Hepatocyte (in vitro differentiated cells): ENCODE data around the gene USP43. TPM values are rescaled to one million over a fixed set of nuclear protein-coding genes. Genes with fewer than 3 reads are reported as not detected.
A peak's percentile ranks its signal among the peaks of the same experiment; 100 is the strongest.

ENCODE experiments used
- DNase-seq: peaks from one replicate; pipeline ENCODE4 v3.0.0-alpha.2; 2016; ENCODE audit warnings: low spot score
- H2AFZ ChIP-seq: fragments of 200-600 bp; sonication (generic); 2 replicates; pipeline ENCODE4 v1.6.0; 2016; ENCODE audit warnings: antibody characterized with exemption, mild to moderate bottlenecking
- H3K27ac ChIP-seq: fragments of 200-600 bp; sonication (generic); 2 replicates; pipeline ENCODE4 v1.5.1; 2016; ENCODE audit warnings: mild to moderate bottlenecking
- H3K27me3 ChIP-seq: fragments of 200-600 bp; sonication (generic); 2 replicates; pipeline ENCODE4 v1.6.1; 2016
- H3K36me3 ChIP-seq: fragments of 200-600 bp; sonication (generic); replicated peaks from 2 replicates; pipeline ENCODE4 v1.5.1; 2016; ENCODE audit warnings: low read depth; ENCODE audit not compliant: insufficient read depth
- H3K4me1 ChIP-seq: fragments of 200-600 bp; sonication (generic); 2 replicates; pipeline ENCODE4 v1.5.1; 2016; ENCODE audit warnings: mild to moderate bottlenecking, moderate library complexity; ENCODE audit not compliant: insufficient read depth
- H3K4me2 ChIP-seq: fragments of 200-600 bp; sonication (generic); 2 replicates; pipeline ENCODE4 v1.6.0; 2016
- H3K4me3 ChIP-seq: fragments of 200-600 bp; sonication (generic); 2 replicates; pipeline ENCODE4 v1.5.1; 2016; ENCODE audit warnings: mild to moderate bottlenecking
- H3K79me2 ChIP-seq: fragments of 200-600 bp; sonication (generic); 2 replicates; pipeline ENCODE4 v1.6.0; 2017; ENCODE audit warnings: mild to moderate bottlenecking
- H3K9me2 ChIP-seq: fragments of 200-600 bp; sonication (generic); replicated peaks from 2 replicates; pipeline ENCODE4 v1.6.0; 2017; ENCODE audit warnings: mild to moderate bottlenecking; ENCODE audit not compliant: insufficient read depth
- H3K9me3 ChIP-seq: fragments of 200-600 bp; sonication (generic); 2 replicates; pipeline ENCODE4 v1.5.1; 2016; ENCODE audit warnings: low read depth, mild to moderate bottlenecking
- H4K20me1 ChIP-seq: fragments of 200-600 bp; sonication (generic); 2 replicates; pipeline ENCODE4 v1.6.0; 2016; ENCODE audit warnings: mild to moderate bottlenecking; ENCODE audit not compliant: insufficient read depth, poor library complexity, severe bottlenecking
- EZH2 ChIP-seq: fragments of 200-600 bp; sonication (generic); IDR thresholded peaks from 2 replicates; pipeline ENCODE4 v1.6.1; 2016; ENCODE audit warnings: antibody characterized with exemption, mild to moderate bottlenecking, borderline replicate concordance
- EZH2phosphoT487 ChIP-seq: fragments of 200-600 bp; sonication (generic); IDR thresholded peaks from one replicate; pipeline ENCODE4 v1.6.1; 2018; ENCODE audit warnings: antibody characterized with exemption, mild to moderate bottlenecking, low read depth, moderate library complexity; ENCODE audit not compliant: unreplicated experiment, severe bottlenecking
- WGBS: methylation state at CpG from one replicate; pipeline ENCODE4 v1.1.6; 2016; ENCODE audit warnings: low lambda C conversion rate; ENCODE audit errors: missing lambda C conversion rate; 5-methylcytosine and 5-hydroxymethylcytosine counted together
- polyA plus RNA-seq: library from polyadenylated mRNA; unstranded; fragments of >200 nt; fragmentation: Nextera tagmentation; extraction: Ambion mirVana; gene quantifications from 2 replicates; pipeline ENCODE4 v1.2.1, GENCODE V29; 2016
- total RNA-seq: library from RNA; depleted of rRNA; stranded (reverse); fragments of >200 nt; gene quantifications from 2 replicates; pipeline ENCODE4 v1.2.3, GENCODE V29; 2014
- TF ChIP-seq, protein P1 (sequence below): fragments of 200-600 bp; sonication (generic); IDR thresholded peaks from 2 replicates; pipeline ENCODE4 v1.5.1; 2016; ENCODE audit warnings: antibody characterized with exemption, mild to moderate bottlenecking; ENCODE audit not compliant: poor library complexity

Gene USP43
- total and polyA plus RNA-seq, 2 experiments from 2014 or later, result 3.6 to 5.2 TPM

DNA sequence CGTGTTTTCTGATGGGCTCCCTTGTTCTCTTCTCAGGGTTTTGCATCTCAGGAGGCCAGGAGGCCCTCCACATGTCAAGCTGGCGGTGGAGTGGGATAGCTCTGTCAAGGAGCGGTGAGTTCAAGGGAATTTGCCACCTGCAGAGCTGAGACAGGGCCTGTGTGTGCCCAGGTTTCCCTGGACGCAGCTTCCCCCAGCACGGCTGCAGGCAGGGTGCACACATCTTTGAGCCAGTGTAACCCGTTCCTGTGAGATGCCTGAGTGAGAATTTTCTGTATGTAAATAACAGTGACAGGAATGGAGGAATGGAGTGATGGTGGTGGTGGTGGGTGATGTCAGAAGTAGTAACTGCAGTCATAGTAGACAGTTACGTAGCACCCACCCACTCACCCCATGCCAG is 54.8 kb downstream of the USP43 start:
- Histone ChIP-seq H3K36me3 (no peaks in the 10 kb centered on the region), H3K9me3 (no peaks in the 10 kb centered on the region), H2AFZ (no peak overlapping the region), H3K27ac (no peak overlapping the region), H3K9me2 (no peaks in the 10 kb centered on the region), H3K79me2 (no peaks in the 10 kb centered on the region), H3K27me3 (no peaks in the 10 kb centered on the region), H3K4me1 (no peaks in the 10 kb centered on the region), H3K4me3 (no peak overlapping the region), H3K4me2 (no peak overlapping the region), H4K20me1 (no peaks in the 10 kb centered on the region)
- TF ChIP-seq EZH2phosphoT487 (no peak), EZH2 (no peak)
- TF ChIP-seq, protein P1, sequence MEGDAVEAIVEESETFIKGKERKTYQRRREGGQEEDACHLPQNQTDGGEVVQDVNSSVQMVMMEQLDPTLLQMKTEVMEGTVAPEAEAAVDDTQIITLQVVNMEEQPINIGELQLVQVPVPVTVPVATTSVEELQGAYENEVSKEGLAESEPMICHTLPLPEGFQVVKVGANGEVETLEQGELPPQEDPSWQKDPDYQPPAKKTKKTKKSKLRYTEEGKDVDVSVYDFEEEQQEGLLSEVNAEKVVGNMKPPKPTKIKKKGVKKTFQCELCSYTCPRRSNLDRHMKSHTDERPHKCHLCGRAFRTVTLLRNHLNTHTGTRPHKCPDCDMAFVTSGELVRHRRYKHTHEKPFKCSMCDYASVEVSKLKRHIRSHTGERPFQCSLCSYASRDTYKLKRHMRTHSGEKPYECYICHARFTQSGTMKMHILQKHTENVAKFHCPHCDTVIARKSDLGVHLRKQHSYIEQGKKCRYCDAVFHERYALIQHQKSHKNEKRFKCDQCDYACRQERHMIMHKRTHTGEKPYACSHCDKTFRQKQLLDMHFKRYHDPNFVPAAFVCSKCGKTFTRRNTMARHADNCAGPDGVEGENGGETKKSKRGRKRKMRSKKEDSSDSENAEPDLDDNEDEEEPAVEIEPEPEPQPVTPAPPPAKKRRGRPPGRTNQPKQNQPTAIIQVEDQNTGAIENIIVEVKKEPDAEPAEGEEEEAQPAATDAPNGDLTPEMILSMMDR, result no peak
- WGBS, result 92% methylated on average over 7 of the region's 7 CpGs
- DNase-seq, result no peak

DNA sequence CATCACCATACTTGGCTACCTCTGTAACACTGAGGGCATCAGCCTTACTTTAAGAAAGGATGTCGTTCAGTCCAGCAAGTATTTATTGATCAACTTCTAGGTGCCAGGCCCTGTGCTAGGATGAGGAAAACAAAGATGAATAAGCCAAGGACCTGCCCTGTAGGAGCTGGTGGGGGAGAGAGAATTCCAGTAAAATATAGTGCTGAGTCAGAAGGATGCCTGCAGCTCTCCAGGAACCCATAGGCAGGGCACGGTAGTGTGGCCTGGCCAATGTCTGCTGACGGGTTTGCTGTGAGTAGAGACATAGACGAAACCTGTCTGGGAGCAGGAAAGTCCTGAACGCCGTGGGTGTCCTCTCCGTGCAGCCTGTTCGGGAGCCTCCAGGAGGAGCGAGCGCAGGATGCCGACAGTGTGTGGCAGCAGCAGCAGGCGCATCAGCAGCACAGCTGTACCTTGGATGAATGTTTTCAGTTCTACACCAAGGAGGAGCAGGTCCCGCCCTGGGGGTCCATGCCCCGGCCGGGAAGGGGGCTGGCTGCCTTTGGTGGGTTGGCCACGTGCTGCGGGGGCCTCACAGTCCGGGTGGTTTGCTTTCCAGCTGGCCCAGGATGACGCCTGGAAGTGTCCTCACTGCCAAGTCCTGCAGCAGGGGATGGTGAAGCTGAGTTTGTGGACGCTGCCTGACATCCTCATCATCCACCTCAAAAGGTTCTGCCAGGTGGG is 55.6 kb downstream of the USP43 start:
- H3K4me1 ChIP-seq, result no peaks in the 10 kb centered on the region
- peak; percentile 58 for DNase-seq
- no peaks in the 10 kb centered on the region for H3K9me2 ChIP-seq
- no peak overlapping the region for H2AFZ ChIP-seq
- H3K4me2 ChIP-seq, result no peak overlapping the region
- no peaks in the 10 kb centered on the region for H4K20me1 ChIP-seq
- no peak overlapping the region for H3K27ac ChIP-seq
- no peaks in the 10 kb centered on the region for H3K79me2 ChIP-seq
- TF ChIP-seq EZH2phosphoT487 (no peak), EZH2 (no peak)
- TF ChIP-seq, protein P1, result no peak
- H3K9me3 ChIP-seq, result no peaks in the 10 kb centered on the region
- H3K27me3 ChIP-seq, result no peaks in the 10 kb centered on the region
- WGBS, result 54% methylated on average over 20 of the region's 20 CpGs
- no peak overlapping the region for H3K4me3 ChIP-seq
- H3K36me3 ChIP-seq, result no peaks in the 10 kb centered on the region

DNA sequence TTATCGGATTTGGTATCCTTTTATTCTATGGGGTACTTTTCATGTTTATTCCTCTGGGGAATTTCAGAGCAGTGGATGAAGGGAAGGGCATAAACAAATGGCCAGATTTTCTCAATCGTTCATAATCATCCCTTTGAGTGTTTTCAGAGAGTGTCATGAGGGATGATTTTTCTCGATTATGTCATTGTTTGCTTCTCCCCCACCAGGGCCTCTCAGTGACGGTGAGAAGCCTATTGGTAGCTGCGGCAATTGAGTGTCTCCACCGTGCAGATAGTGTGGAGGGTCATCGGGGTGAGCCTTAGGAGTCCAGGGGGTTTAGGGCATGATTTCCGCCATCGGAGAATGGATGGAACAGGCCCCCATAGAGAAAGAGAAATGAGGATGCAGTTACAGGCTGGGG is 57.2 kb downstream of the USP43 start:
- H4K20me1 ChIP-seq, result no peaks in the 10 kb centered on the region
- H3K79me2 ChIP-seq, result no peaks in the 10 kb centered on the region
- H3K4me3 ChIP-seq, result no peak overlapping the region
- no peaks in the 10 kb centered on the region for H3K4me1 ChIP-seq
- no peak overlapping the region for H2AFZ ChIP-seq
- H3K9me2 ChIP-seq, result no peaks in the 10 kb centered on the region
- no peak for DNase-seq
- H3K27me3 ChIP-seq, result no peaks in the 10 kb centered on the region
- H3K4me2 ChIP-seq, result no peak overlapping the region
- H3K27ac ChIP-seq, result no peak overlapping the region
- TF ChIP-seq, protein P1, result no peak
- TF ChIP-seq EZH2 (no peak), EZH2phosphoT487 (no peak)
- no peaks in the 10 kb centered on the region for H3K36me3 ChIP-seq
- H3K9me3 ChIP-seq, result no peaks in the 10 kb centered on the region
- 95% methylated on average over 9 of the region's 9 CpGs for WGBS
